Body of pancreas (tissue), 4 donors: ENCODE data around the gene STPG3. TPM values are rescaled to one million over a fixed set of nuclear protein-coding genes. Genes with fewer than 3 reads are reported as not detected.
A peak's percentile ranks its signal among the peaks of the same experiment; 100 is the strongest.

Experiments
- ATAC-seq: fragments of 150-250 bp; one replicate; pipeline ENCODE4 v1.9.1; 2016
- DNase-seq, 4 donors: peaks; one replicate each; pipeline ENCODE4 v3.0.0-alpha.2; 2019
- H3K27ac ChIP-seq, 4 donors: fragments of 200-600 bp; sonication (generic); 1 replicate in 3 of 4; 2 replicates in 1 of 4; pipeline versions ENCODE4 v1.5.1 to v1.6.1; 2016 to 2019; ENCODE audit warnings: mild to moderate bottlenecking in 1 of 4, mixed read lengths in 1 of 4, moderate library complexity in 1 of 4
- H3K27me3 ChIP-seq, 2 donors: fragments of 200-600 bp; sonication (generic); one replicate each; pipeline ENCODE4 v1.6.0; 2016; ENCODE audit warnings: mild to moderate bottlenecking in 1 of 2
- H3K36me3 ChIP-seq, 2 donors: fragments of 200-600 bp; sonication (generic); replicated peaks in 1 of 2; 2 replicates each; pipeline ENCODE4 v1.5.1; 2016; ENCODE audit warnings: low read depth in 2 of 2; ENCODE audit not compliant: insufficient read depth in 1 of 2
- H3K4me1 ChIP-seq: fragments of 200-600 bp; sonication (generic); one replicate; pipeline ENCODE4 v1.6.0; 2016
- H3K4me3 ChIP-seq, 2 donors: fragments of 200-600 bp; sonication (generic); 1 replicate in 1 of 2; 2 replicates in 1 of 2; pipeline ENCODE4 v1.5.1; 2016 to 2019
- H3K9me3 ChIP-seq, 3 donors: fragments of 200-600 bp; sonication (generic); 1 replicate in 2 of 3; 2 replicates in 1 of 3; pipeline ENCODE4 v1.5.1; 2016
- POLR2A ChIP-seq, 3 donors: fragments of 450-650 bp; IDR thresholded peaks; one replicate each; pipeline ENCODE4 v1.6.1; 2016; ENCODE audit warnings: antibody characterized with exemption in 3 of 3, mild to moderate bottlenecking in 2 of 3
- WGBS, 2 donors: methylation state at CpG; one replicate each; pipeline ENCODE4 v1.1.5; 2017; 5-methylcytosine and 5-hydroxymethylcytosine counted together
- intact Hi-C: fragments of 100-400 bp; cut with DNase I; formaldehyde crosslinking; loops from one replicate; pipeline ENCODE4 v1.15.1; 2023
- total RNA-seq, 2 donors: library from RNA; depleted of rRNA; stranded (reverse); fragments of >200 nt; gene quantifications; one replicate each; pipeline ENCODE4 v1.1.0, GENCODE V29; 2016
- TF ChIP-seq, protein P1 (sequence below), 7 experiments: fragments of 450-650 bp in 4 of 7; fragments of 200-600 bp in 3 of 7; sonication (generic) in 3 of 7; IDR thresholded peaks; one replicate each; pipeline ENCODE4 v1.5.1; 2016 to 2019; ENCODE audit warnings: antibody characterized with exemption in 7 of 7

STPG3 gene
- total RNA-seq, 2 donors from 2014 or later: not detected

GRCh38 chr9:137267933-137268355 is 16.9 kb downstream of the STPG3 start:
- H3K9me3 ChIP-seq: no peaks in the 10 kb centered on the region
- 78 to 86% methylated on average over 1 to 5 of the region's 6 CpGs for WGBS, 2 donors
- H3K27me3 ChIP-seq: no peaks in the 10 kb centered on the region
- TF ChIP-seq, protein P1, sequence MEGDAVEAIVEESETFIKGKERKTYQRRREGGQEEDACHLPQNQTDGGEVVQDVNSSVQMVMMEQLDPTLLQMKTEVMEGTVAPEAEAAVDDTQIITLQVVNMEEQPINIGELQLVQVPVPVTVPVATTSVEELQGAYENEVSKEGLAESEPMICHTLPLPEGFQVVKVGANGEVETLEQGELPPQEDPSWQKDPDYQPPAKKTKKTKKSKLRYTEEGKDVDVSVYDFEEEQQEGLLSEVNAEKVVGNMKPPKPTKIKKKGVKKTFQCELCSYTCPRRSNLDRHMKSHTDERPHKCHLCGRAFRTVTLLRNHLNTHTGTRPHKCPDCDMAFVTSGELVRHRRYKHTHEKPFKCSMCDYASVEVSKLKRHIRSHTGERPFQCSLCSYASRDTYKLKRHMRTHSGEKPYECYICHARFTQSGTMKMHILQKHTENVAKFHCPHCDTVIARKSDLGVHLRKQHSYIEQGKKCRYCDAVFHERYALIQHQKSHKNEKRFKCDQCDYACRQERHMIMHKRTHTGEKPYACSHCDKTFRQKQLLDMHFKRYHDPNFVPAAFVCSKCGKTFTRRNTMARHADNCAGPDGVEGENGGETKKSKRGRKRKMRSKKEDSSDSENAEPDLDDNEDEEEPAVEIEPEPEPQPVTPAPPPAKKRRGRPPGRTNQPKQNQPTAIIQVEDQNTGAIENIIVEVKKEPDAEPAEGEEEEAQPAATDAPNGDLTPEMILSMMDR (IDR thresholded peaks at IDR 0.05): no peak
- TF ChIP-seq POLR2A (IDR thresholded peaks at IDR 0.05): no peak
- no peak overlapping the region for H3K4me3 ChIP-seq
- peaks cover 28% of the 10 kb centered on the region for H3K4me1 ChIP-seq
- peak overlapping the region; percentile 9 to 79 (median 58) for H3K27ac ChIP-seq
- H3K36me3 ChIP-seq: peaks cover 3 to 7% of the 10 kb centered on the region in 2 donors
- no peak for DNase-seq
- intact Hi-C loops: no loop called here
- no peak for ATAC-seq

DNA sequence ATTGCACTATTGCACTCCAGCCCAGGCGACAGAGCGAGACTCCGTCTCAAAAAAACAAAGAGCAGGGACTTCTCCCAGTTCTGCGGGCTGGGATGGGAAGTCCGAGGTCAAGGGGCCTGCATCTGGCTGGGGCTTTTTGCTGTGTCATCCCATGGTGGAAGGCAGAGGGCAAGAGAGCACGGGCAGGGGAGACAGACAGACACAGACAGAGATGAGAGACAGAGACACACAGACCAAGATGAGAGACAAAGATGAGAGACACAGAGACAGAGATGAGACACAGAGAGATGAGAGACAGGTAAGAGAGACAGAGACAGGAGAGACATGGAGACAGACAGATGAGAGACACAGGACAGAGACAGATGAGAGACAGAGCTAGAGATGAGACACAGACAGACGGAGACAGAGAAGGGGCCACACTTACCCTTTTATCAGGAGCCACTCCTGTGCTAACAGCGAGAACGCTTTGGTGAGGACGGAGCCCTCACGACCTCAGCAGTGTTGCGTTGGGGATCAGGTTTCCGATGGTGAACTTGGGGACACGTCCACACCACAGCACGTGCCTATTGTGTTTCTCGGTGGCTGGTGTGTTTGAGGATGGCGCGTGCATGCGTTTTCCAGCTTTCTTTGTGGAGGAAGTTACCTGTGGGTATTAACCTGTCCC is 17.6 kb downstream of the STPG3 start:
- no peak overlapping the region for H3K4me3 ChIP-seq
- no peaks in the 10 kb centered on the region for H3K27me3 ChIP-seq
- H3K36me3 ChIP-seq: peaks cover 5 to 7% of the 10 kb centered on the region in 2 donors
- peaks cover 32% of the 10 kb centered on the region for H3K4me1 ChIP-seq
- intact Hi-C loops: no loop called here
- ATAC-seq: no peak
- TF ChIP-seq POLR2A (IDR thresholded peaks at IDR 0.05): no peak
- TF ChIP-seq, protein P1 (IDR thresholded peaks at IDR 0.05): no peak
- peak overlapping the region; percentile 47 to 79 (median 66) for H3K27ac ChIP-seq
- DNase-seq: no peak
- WGBS, 2 donors: 62 to 72% methylated on average over 19 of the region's 19 CpGs
- no peaks in the 10 kb centered on the region for H3K9me3 ChIP-seq

- Histone ChIP-seq H3K27me3 (no peaks in the 10 kb centered on the region), H3K4me1 (peaks cover 37% of the 10 kb centered on the region), H3K36me3 (peaks cover 5 to 7% of the 10 kb centered on the region in 2 donors), H3K4me3 (no peak overlapping the region), H3K9me3 (no peaks in the 10 kb centered on the region), H3K27ac (peak overlapping the region; percentile 47 to 79 (median 66))
- ATAC-seq (peak; percentile 85), DNase-seq (peak; percentile 66 to 82 (median 80))
- peak in 1 of 3 donors; percentile 37 for TF ChIP-seq POLR2A (IDR thresholded peaks at IDR 0.05)
- TF ChIP-seq, protein P1 (IDR thresholded peaks at IDR 0.05): peak in 1 of 7 experiments; percentile 4
- WGBS, 2 donors: 14 to 23% methylated on average over 14 to 17 of the region's 17 CpGs
- intact Hi-C loops: no loop called here
Observed at GRCh38 chr9:137269231-137269772, 18.2 kb downstream of the STPG3 start.

- Histone ChIP-seq H3K4me1 (peaks cover 47% of the 10 kb centered on the region), H3K9me3 (no peaks in the 10 kb centered on the region), H3K4me3 (no peak overlapping the region), H3K27me3 (no peaks in the 10 kb centered on the region), H3K27ac (no peak overlapping the region), H3K36me3 (peaks cover 3 to 7% of the 10 kb centered on the region in 2 donors)
- ATAC-seq: no peak
- no peak for TF ChIP-seq POLR2A (IDR thresholded peaks at IDR 0.05)
- TF ChIP-seq, protein P1 (IDR thresholded peaks at IDR 0.05): no peak
- DNase-seq: no peak
- intact Hi-C loops: no loop called here
- WGBS, 2 donors: 85 to 90% methylated on average over 16 to 32 of the region's 32 CpGs
Observed at GRCh38 chr9:137270929-137271695, 20.0 kb downstream of the STPG3 start.
